ENCODE results near the gene TFCP2L1.

TFCP2L1 gene

DNA sequence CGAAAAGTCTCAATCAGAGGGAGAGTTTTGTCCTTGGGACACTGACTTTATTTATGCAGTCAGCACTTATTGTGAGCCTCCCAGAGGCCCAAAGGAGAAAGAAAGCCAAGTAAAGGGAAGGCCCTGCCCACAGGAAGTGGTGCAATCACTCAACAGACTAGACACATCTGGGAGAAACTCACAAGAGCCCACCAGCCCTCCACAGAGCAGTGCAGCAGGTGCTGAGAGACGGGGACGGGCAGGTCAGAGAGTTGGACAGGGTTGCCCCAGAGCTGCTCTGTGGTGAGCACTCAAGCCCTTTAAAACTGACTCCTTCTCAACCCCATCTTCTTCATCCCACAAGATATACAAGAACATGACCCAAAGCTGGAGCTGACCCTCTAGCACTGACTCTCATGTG lies 96.0 kb downstream of the TFCP2L1 start:
- DNase-seq (ENCODE audit: extremely low spot score) = no peak
- TF ChIP-seq NFRKB (IDR thresholded peaks at IDR 0.05) (no peak), BHLHE40 (IDR thresholded peaks at IDR 0.05; ENCODE audit: borderline replicate concordance) (no peak), LEF1 (IDR thresholded peaks at IDR 0.05; ENCODE audit: borderline replicate concordance) (no peak), CTBP1 (IDR thresholded peaks at IDR 0.05; ENCODE audit: borderline replicate concordance) (no peak), ARNT (IDR thresholded peaks at IDR 0.05) (no peak), FOXM1 (IDR thresholded peaks at IDR 0.05; ENCODE audit: borderline replicate concordance) (no peak), FOXA1 (IDR thresholded peaks at IDR 0.05) (no peak), TARDBP (IDR thresholded peaks at IDR 0.05) (no peak), SP1 (IDR thresholded peaks at IDR 0.05) (no peak), SUZ12 (IDR thresholded peaks at IDR 0.05) (no peak), ZNF384 (IDR thresholded peaks at IDR 0.05) (no peak), ELF4 (IDR thresholded peaks at IDR 0.05) (no peak), FOXK2 (IDR thresholded peaks at IDR 0.05) (no peak), L3MBTL2 (conservative IDR thresholded peaks at IDR 0.05) (no peak)
- TF ChIP-seq, protein P1, sequence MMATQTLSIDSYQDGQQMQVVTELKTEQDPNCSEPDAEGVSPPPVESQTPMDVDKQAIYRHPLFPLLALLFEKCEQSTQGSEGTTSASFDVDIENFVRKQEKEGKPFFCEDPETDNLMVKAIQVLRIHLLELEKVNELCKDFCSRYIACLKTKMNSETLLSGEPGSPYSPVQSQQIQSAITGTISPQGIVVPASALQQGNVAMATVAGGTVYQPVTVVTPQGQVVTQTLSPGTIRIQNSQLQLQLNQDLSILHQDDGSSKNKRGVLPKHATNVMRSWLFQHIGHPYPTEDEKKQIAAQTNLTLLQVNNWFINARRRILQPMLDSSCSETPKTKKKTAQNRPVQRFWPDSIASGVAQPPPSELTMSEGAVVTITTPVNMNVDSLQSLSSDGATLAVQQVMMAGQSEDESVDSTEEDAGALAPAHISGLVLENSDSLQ (IDR thresholded peaks at IDR 0.05) = no peak
- ChIA-PET CTCF (no interaction called here), POLR2A (no interaction called here)

DNA sequence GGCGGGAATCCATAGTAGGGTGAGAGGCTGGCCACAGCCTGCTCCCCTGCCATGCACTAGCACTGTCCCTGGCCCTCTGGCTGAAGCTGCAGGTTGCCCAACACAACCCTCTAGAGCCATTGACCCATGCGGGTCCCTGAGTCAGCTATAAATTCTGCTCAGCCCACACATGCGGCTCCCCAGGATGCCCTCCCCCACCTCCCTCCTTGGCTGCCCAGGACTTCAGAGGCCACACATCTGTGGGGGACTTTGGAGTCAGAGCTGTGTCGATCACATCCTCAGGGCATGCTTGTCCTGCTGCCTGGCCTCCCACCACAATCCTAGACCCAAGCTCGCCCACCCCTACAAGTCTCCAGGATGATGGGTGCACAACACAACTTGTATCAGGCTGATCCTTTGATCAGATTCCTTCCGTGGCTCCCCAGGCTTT lies 97.0 kb downstream of the TFCP2L1 start:
- POLR2A ChIA-PET = interaction anchor here (0.9 kb wide), 1 partner anchor 568 kb away, joined by 3 read pairs; the partner anchor contains the start of gene TSN
- TF ChIP-seq FOXA1 (IDR thresholded peaks at IDR 0.05) (no peak), NFRKB (IDR thresholded peaks at IDR 0.05) (no peak), ZNF384 (IDR thresholded peaks at IDR 0.05) (no peak), FOXM1 (IDR thresholded peaks at IDR 0.05; ENCODE audit: borderline replicate concordance) (no peak), L3MBTL2 (conservative IDR thresholded peaks at IDR 0.05) (no peak), ELF4 (IDR thresholded peaks at IDR 0.05) (no peak), SUZ12 (IDR thresholded peaks at IDR 0.05) (no peak), LEF1 (IDR thresholded peaks at IDR 0.05; ENCODE audit: borderline replicate concordance) (no peak), CTBP1 (IDR thresholded peaks at IDR 0.05; ENCODE audit: borderline replicate concordance) (no peak), SP1 (IDR thresholded peaks at IDR 0.05) (no peak)
- CTCF ChIA-PET = interaction anchor here (0.8 kb wide), 1 partner anchor 24 kb away, joined by 4 read pairs; no protein-coding TSS in a partner anchor
- no peak for DNase-seq (ENCODE audit: extremely low spot score)

DNA sequence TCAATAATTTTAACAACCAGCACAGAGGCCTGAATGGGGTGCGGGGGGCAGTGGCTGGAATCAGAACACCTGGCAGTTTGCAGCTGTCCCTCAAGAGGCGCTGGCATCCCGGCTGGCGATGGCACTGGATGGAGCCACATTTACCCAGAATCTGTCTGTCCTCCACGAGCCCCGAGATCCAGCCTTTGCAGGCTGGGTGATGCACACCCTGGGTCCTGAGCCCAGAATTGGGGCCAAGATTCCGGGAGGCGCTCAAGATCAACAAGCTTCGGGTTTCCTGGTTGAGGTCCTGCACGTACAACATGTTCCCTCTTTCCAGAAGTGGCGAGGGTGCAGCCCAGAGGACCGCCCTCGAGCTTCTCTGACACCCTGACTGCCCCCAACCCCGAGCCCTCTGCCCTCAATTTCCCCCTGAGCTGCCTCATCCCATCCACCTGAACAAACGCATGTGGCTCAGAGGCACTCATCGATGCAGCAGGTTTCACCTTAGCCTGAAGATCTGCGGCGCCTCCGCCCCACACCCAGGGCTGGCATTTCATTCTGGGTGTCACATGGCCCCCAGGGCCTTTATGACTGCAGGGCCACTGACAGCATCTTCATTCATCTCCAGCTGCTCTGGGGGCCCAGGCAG lies 97.5 kb downstream of the TFCP2L1 start:
- POLR2A ChIA-PET = interaction anchor here (0.9 kb wide), 1 partner anchor 568 kb away, joined by 3 read pairs; the partner anchor contains the start of gene TSN
- DNase-seq (ENCODE audit: extremely low spot score) = no peak
- no peak for TF ChIP-seq TARDBP (IDR thresholded peaks at IDR 0.05)
- no peak for TF ChIP-seq BHLHE40 (IDR thresholded peaks at IDR 0.05; ENCODE audit: borderline replicate concordance)
- no peak for TF ChIP-seq CTBP1 (IDR thresholded peaks at IDR 0.05; ENCODE audit: borderline replicate concordance)
- no peak for TF ChIP-seq FOXA1 (IDR thresholded peaks at IDR 0.05)
- no peak for TF ChIP-seq NFRKB (IDR thresholded peaks at IDR 0.05)
- TF ChIP-seq SP1 (IDR thresholded peaks at IDR 0.05) = no peak
- TF ChIP-seq ARNT (IDR thresholded peaks at IDR 0.05) = no peak
- no peak for TF ChIP-seq HDGF (IDR thresholded peaks at IDR 0.05; ENCODE audit: borderline replicate concordance)
- TF ChIP-seq ZNF384 (IDR thresholded peaks at IDR 0.05) = no peak
- TF ChIP-seq FOXM1 (IDR thresholded peaks at IDR 0.05; ENCODE audit: borderline replicate concordance) = no peak
- TF ChIP-seq, protein P1 (IDR thresholded peaks at IDR 0.05) = no peak
- TF ChIP-seq ELF4 (IDR thresholded peaks at IDR 0.05) = no peak
- TF ChIP-seq FOXK2 (IDR thresholded peaks at IDR 0.05) = no peak
- CTCF ChIA-PET = interaction anchor here (0.8 kb wide), 1 partner anchor 25 kb away, joined by 4 read pairs; no protein-coding TSS in a partner anchor

DNA sequence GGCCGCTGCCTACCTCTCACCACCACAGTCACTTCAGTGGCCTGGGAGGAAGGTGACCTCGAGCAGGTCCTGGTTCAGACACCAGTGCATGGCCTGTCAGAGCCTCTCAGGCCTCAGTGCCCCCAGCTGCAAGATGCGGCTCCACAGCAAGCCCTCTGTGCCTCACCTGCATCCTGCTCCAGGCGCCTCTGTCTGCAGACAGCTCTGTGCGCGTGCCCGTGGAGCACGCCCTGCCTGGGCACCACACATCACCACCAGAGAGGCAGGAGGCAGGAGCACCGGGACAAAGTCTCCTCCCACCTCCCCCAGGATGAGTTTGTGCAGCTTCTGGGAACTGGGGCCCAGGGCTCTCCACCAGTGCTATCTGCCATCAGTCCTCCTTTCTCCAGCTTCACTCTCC lies 98.7 kb downstream of the TFCP2L1 start:
- no peak for TF ChIP-seq FOXM1 (IDR thresholded peaks at IDR 0.05; ENCODE audit: borderline replicate concordance)
- TF ChIP-seq BHLHE40 (IDR thresholded peaks at IDR 0.05; ENCODE audit: borderline replicate concordance) = no peak
- no peak for TF ChIP-seq L3MBTL2 (conservative IDR thresholded peaks at IDR 0.05)
- no peak for TF ChIP-seq SP1 (IDR thresholded peaks at IDR 0.05)
- TF ChIP-seq FOXK2 (IDR thresholded peaks at IDR 0.05) = no peak
- no peak for TF ChIP-seq FOXA1 (IDR thresholded peaks at IDR 0.05)
- TF ChIP-seq, protein P1 (IDR thresholded peaks at IDR 0.05) = no peak
- TF ChIP-seq CTBP1 (IDR thresholded peaks at IDR 0.05; ENCODE audit: borderline replicate concordance) = no peak
- no peak for TF ChIP-seq ELF4 (IDR thresholded peaks at IDR 0.05)
- TF ChIP-seq LEF1 (IDR thresholded peaks at IDR 0.05; ENCODE audit: borderline replicate concordance) = no peak
- DNase-seq (ENCODE audit: extremely low spot score) = no peak
- ChIA-PET CTCF (interaction anchor here (0.7 kb wide), 1 partner anchor 101 kb away, joined by 3 read pairs; no protein-coding TSS in a partner anchor), POLR2A (no interaction called here)

DNA sequence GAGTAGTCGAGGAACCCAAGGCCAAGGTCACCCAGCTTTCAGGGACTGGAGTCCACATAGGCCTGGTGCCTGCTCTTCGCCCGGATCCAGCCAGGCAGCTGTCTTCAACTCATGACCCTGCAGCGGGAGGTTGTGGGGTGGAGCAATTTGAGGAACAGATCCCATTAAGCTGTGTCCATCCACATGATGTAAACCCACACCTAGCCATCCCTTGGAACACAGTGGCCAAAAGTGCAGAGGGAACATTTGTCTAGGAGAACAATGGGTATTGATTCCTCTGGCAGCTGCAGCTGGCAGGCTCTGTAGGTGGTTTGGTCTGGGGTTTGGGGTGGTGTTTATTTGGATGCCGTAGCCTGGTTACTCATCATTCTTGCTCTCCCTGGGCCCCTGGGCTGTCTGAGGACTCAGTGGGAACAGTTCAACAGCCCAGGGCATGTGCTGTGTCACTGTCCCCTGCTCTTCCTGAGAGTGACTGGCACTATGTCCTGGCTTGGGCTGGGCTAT lies 99.4 kb downstream of the TFCP2L1 start:
- TF ChIP-seq BHLHE40 (IDR thresholded peaks at IDR 0.05; ENCODE audit: borderline replicate concordance) (no peak), LEF1 (IDR thresholded peaks at IDR 0.05; ENCODE audit: borderline replicate concordance) (no peak)
- DNase-seq (ENCODE audit: extremely low spot score) = no peak
- ChIA-PET CTCF (interaction anchor here (1.2 kb wide), 1 partner anchor 57 kb away, joined by 4 read pairs; no protein-coding TSS in a partner anchor), POLR2A (no interaction called here)

DNA sequence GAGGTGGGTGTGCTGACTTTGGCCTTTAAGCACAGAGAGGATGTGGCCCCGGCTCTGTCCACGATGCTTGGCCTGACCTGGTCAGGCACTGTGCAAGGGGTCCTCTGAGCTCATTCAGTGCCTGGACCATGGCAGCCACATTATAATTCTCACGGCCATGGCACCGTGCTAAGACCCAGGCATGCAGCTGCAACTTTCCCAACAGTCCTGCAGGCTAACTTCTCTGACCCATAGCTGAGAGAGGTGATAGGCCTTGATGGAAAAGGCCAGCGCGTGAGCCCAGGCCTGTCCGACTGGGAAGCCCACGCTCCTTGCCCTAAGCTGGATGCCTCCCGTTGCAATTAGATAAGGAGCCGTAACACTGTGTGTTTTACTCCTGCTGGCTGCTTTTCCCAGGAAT lies 99.9 kb downstream of the TFCP2L1 start:
- CTCF ChIA-PET = interaction anchor here (1.2 kb wide), 1 partner anchor 57 kb away, joined by 4 read pairs; no protein-coding TSS in a partner anchor
- POLR2A ChIA-PET = no interaction called here
- DNase-seq (ENCODE audit: extremely low spot score) = no peak
- TF ChIP-seq HDGF (IDR thresholded peaks at IDR 0.05; ENCODE audit: borderline replicate concordance) (no peak), SUZ12 (IDR thresholded peaks at IDR 0.05) (no peak), FOXM1 (IDR thresholded peaks at IDR 0.05; ENCODE audit: borderline replicate concordance) (no peak), L3MBTL2 (conservative IDR thresholded peaks at IDR 0.05) (no peak), FOXK2 (IDR thresholded peaks at IDR 0.05) (no peak)
